RCC 7860 (cell line): Measurements from ENCODE around the gene OCIAD2.
A peak's percentile ranks its signal among the peaks of the same experiment; 100 is the strongest.
"Not testable (repeated sequence)": the region's sequence is repeated elsewhere in the genome, so short reads cannot be mapped to it uniquely, and the experiment has no call there.

Experiments used
- DNase-seq: peaks from one replicate; pipeline ENCODE4 v3.0.0-alpha.2; 2015; ENCODE audit warnings: low spot score
- FAIRE-seq: peaks from 2 replicates; lab custom pipeline; 2012; peaks lifted over from hg19 to GRCh38; lab: Jason Lieb, UNC

OCIAD2 gene

DNA sequence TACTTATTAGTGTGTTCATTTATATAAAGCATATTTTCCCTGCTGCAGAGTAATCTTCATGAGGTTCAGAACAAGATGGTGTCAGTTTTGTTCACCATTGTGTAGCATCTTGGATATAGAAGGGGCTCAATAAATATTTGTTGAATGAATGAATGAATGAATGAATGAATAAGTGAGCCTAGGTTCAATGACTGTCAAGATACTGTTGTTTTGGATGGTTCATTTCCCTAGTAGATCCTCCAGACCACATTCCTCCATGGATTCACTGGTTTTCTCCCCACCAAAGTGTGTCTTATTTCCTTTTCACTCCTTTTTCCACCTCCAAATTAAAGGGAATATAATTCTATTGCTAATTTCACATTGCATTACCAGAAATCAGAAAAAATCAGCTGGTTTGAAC is 2.1 kb upstream of the OCIAD2 start:
- FAIRE-seq (no peak), DNase-seq (no peak)

DNA sequence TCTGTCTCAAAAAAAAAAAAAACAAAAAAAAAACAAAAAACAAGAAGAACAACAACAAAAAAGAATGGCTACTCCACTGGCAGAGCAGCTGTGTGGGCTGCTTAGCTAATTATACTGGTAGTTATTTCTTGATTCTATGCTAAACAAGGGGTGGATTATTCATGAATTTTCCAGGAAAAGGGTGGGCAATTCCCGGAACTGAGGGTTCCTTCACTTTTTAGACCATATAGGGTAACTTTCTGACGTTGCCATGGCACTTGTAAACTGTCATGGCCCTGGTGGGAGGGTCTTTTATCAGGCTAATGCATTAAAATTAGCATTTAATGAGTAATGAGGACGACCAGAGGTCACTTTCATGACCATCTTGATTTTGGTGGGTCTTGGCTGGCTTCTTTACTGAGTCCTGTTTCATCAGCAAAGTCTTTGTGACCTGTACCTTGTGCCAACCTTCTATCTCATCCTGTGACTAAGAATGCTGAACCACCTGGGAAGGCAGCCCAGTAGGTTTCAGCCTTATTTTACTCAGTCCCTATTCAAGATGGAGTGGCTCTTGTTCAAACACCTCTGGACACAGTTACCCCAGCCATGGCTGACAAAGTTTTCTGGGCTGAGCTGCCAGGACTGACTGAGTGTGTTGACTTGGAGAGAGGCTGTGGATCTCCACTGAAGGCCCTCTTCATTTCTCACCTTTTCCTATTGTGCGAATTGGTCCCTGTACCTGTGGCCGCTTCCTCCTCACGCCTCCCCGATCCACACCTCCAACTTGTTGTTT is 1.3 kb upstream of the OCIAD2 start:
- FAIRE-seq = no peak
- DNase-seq = no peak

DNA sequence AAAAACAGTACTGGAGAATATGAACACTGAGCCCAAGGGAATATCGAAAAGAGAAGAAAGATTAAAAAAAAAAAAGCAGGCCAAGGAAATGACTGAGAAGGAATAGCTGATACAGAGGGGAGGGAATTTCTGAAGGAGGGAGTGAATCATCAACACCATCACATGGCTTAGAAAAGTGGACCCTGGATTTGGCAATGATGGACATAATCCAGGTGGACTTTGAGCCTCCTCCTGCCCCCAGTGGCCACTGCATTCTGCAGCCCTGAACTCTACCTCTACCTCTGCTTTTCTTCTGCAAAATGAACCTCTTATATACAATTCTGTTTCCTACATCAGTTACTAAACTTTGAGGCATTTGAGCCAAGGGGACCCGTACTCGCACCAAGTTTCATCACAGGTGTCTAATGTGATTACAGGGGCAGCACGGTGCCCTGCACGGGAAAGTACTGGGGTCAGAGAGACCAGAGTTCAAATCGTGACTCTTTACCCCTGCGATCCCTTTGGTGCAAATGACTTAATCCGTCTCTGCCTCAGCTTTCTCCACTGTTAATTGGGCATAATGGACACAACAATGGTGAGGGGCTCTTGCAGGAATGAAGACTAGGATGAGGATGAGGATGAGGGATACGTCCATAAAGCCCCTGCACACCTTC is 1.1 kb downstream of the OCIAD2 start:
- DNase-seq (peak; percentile 68), FAIRE-seq (peak; percentile 88)

DNA sequence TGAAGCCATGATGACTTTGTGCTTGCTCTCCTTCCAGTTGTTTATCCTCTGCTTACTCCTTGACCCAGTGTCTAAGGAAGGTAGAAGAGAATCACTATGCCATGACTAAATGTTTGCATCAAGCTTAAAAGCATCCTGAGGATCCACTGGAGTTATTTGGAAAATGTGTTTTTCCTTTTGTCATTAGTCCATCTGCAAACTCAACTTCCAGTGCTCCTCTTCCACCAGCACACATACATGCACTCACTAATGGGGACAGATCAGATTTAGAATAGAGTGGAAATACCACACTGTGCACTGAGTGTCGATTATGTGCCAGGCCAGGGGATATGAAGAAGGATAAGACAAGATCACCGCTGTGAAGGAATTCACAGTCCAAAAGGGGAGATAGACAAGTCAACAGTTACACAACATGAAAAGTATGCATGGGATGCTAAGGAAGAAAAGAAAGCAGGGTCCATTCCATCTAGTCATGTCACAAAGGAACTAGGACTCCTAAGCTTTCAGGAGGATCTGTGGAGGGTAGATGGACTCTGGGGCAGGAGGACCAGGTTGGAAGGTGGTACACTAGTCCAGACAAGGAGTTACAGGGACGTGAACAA is 1.9 kb downstream of the OCIAD2 start:
- FAIRE-seq (no peak), DNase-seq (no peak)

DNA sequence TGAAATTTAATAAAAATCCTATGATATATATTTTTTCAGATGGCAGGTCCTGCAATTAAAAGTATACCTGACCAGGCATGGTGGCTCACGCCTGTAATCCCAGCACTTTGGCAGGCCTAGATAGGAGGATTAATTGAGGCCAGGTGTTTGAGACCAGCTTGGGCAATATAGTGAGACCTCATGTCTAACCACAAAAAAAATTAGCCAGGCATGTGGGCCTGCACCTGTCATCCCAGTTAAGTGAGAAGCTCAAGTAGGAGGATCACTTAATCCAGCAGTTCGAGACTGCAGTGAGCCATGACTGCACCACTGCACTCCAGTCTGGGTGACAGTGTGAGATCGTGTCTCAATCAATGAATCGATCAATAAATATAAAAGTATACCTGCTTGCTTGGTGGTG is 2.5 kb downstream of the OCIAD2 start:
- FAIRE-seq = no peak
- DNase-seq = no peak

DNA sequence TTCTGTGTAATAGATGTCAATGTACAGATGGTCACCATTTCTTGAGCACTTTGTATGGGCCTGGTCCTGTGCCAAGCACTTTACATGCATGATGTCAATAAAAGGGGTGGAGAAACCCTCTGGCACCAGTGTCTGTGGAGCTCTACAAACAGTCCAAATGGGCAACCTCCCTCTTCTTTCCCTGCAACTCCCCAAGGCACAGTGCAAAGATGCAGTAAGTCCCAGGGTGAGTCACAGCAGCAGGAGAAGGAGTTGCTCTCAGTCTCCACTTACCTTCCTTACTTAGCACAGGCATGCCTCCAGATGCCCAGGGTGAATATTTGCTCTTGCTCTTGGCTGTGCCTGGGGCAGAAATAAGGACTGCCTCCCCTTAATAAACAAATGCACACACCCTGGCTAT is 4.3 kb downstream of the OCIAD2 start:
- DNase-seq (no peak), FAIRE-seq (no peak)

DNA sequence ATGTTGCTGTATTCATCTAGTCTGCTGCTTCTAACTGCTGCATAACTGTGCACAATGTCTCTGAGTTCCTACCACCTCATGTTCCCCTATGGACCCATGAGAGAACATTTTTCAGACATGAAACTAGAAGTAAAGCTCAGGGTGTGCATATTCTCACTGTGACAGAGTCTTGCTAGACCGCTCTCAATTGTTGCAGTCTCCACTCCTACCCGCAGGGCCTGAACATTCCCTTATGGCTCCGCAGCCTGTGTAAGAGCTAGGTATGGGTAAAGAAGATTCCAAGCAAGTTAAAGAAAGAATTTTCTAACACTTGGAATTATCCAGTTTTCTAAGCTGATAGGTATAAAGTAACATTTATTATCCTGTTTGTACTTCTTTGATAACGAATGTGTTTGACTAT is 5.4 kb downstream of the OCIAD2 start:
- FAIRE-seq (no peak), DNase-seq (no peak)

DNA sequence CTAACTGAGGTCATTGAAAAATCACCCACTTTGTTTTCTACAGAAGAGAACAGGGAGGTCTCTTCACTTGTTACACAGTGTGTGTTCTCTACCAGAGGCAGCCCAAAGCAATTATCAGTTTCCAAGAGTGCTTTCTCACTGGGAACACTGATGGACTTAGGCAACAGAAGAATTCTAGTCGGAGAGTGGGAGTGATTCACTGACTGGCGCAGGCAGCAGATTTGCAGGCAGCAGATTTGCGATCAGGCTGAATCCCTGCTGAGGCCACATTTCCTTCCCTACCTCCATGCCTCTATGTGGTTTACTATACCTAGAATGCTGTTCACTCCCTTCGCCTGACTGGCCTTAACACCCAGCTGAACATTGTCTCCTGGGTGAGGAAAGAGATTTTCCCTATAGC is 6.6 kb downstream of the OCIAD2 start:
- no peak for FAIRE-seq
- DNase-seq = no peak

DNA sequence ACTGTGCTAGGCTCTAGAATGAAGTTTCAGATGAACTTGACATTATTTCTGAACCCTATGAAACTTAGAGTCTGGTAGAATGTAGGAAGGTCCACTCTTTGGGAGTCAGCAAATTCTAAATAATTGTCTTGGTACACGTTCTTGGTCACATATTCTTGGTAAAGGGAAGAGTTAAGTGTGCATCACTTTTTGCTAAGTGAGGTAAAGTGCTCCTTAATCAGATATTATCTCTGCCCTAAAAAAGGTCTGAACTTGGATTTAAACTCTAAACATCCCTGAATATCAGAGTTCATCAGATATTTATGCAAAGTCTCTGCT is 7.2 kb downstream of the OCIAD2 start:
- DNase-seq (no peak), FAIRE-seq (no peak)

DNA sequence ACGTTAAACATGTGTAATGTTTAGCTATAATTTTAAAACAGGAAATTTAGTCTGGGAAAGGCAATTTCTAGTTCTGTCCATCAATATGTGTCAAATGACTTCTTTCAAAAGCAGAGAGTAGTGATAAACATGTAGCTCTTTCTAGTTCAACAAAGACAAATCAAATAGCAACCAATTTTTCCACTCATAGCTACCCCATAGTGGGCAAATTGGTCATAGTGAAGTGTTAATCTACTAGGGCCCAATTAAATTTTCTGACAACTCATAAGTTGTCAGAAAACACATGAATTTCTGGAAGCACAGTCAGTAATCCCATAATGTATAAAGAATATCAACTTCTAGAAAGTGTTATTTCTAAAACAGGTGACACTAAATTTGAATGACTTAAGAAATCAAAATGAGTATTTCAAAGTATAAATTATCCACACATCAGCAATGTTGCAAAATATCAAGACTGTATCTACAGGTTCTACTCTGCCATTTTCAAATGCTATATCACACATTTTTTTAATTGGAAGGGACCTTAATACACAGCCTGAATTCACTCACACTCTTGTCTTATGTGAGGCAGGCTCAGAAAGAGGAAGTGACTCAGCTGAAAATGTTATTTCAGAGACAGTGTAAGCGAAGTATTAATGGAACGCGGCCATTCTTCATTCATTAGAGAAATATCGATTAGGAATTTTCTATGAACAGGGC is 7.7 kb downstream of the OCIAD2 start:
- no peak for FAIRE-seq
- no peak for DNase-seq

DNA sequence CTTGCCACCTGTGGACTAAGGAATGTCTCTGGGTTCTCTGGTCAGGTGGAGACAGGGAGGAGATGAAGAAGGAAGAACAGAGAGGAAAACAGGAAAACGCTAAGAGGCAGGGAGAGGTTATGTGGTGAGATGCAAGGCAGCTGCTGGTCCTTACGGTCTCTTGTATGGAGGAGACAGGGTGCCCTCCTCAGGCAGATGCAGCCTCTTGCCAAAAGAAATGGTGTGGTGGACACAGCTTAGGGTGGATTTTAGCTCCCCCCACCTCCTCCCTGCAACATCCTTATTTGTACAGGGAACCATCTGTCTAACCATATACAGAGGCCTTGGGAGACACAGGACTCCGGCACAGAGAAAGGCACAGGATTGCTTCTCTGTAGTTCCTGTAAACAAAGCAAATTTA is 9.7 kb downstream of the OCIAD2 start:
- DNase-seq (no peak), FAIRE-seq (no peak)

DNA sequence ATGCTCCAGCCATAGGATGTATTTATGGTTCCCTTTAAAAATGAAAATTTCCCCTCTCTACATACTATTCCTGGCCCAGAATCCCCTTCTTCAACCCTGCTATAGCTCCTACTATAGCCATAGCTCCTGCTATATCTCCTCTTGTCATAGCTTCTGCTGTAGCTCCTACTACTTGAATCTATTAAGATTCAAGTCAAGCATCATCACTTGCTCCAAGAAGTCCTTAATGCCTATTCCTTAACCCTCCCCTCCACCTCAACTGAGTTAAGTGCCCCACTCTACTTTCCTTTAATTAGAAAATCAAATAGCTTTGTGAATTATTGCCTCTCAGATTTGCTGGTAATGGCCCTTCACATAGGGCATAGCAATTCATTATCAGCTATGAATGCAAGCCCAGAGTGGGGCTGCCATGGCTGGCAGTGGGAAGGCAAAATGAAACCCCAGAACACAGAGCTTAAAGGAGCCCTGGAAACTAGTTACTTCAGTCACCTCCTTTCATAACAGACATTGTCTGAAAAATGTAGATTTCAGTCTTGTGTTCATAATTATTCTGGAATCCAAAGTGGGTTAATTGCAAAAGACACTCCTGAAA is 15.4 kb downstream of the OCIAD2 start:
- no peak for FAIRE-seq
- no peak for DNase-seq

DNA sequence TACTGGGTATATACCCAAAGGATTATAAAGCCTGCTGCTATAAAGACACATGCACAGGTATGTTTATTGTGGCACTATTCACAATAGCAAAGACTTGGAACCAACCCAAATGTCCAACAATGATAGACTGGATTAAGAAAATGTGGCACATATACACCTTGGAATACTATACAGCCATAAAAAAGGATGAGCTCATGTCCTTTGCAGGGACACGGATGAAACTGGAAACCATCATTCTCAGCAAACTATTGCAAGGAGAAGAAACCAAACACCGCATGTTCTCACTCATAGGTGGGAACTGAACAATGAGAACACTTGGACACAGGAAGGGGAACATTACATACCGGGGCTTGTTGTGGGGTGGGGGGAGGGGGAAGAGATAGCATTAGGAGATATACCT is 16.8 kb downstream of the OCIAD2 start:
- DNase-seq, FAIRE-seq: not testable (repeated sequence)

DNA sequence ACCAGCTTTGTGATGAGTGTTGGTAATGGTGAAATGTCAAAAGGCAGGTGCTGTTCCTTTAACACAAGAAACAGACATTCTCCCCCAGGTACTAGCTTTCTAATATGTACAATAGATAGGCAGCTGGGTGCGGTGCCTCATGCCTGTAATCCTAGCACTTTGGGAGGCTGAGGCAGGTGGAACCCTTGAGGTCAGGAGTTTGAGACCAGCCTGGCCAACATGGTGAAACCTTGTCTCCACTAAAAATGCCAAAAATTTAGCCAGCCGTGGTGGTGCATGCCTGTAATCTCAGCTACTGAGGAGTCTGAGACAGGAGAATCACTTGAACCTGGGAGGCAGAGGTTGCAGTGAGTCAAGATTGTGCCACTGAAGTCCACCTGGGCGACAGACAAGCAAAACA is 24.9 kb downstream of the OCIAD2 start:
- not testable (repeated sequence) for FAIRE-seq, DNase-seq

DNA sequence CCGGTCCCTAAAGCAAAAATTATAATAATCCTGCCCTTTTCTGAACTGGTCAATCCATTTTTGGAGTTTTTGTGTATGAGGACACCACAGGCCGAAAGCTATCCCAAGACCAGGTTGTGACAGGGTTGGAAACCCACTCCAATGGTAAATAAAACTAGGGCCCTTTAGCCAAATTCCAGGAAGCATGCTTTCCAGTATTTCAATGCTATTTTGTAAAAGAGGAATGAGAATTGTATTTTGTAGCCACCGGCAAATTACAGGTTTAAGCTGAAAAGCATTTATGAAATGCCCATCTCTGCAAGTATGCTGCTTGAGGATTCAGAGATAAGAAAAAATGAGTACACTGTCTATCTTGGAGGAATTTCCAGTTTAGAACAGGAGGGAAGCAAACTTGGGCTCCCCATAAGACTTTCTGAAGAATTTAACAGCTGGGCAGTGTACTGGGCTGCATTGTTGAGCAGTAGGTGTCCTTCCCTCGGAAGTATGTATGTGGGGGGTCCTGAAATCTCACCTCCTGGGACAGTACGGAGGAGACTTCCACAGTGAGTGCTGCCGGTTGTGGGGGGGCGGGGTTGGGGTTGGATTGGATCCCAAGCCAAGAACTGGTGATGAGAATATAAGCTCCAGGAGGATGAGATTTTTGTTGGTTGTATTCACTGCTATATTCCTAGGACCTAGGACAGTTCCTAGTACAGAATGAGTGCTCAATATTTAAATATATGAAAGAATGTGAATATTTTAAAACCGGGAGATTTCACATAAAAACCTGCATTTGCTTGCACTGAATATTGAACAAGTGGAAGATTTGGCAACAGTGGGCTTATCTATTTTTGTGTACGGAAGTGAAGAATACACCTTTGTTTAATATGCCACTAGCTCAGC is 26.8 kb downstream of the OCIAD2 start:
- FAIRE-seq (no peak), DNase-seq (no peak)

DNA sequence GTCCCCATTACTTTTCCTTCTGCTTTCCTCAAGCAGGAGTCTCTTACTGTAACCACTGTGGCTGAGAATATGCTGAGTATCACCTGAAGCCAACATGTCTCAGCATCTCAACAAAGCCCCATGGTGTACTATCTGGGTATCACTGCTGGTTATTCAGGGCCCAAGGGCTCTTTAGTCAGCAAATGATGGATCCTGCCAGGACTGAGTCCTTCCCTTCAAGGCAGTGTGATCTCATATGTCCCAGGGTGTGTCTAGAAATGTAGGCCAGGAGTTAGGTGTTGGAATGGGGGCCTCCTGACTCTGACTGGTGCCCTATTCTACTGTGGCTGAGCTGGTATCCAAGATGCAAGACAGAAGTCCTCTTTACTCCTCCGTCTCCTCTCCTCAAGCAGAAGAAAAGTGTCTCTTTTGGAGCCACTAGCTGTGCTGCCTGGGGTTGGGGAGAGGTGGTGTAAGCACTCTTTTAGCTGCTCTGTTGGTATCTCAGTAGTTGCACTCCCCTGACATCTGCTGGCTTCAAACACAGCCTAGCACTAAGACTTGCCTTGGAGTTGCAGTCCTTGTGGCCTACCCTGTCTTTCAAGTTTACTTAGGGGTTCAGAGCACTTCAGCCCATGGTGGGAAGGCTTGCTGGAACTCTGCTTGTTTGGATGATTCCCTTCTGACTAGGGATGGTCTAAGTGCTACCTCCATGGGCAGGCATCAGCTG is 28.6 kb downstream of the OCIAD2 start:
- FAIRE-seq (no peak), DNase-seq (no peak)

DNA sequence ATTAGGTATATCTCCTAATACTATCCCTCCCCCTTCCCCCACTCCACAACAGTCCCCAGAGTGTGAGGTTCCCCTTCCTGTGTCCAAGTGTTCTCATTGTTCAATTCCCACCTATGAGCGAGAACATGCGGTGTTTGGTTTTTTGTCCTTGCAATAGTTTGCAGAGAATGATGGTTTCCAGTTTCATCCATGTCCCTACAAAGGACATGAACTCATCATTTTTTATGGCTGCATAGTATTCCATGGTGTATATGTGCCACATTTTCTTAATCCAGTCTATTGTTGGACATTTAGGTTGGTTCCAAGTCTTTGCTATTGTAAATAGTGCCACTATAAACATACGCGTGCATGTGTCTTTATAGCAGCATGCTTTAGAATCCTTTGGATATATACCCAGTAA is 41.9 kb downstream of the OCIAD2 start:
- FAIRE-seq, DNase-seq: not testable (repeated sequence)

DNA sequence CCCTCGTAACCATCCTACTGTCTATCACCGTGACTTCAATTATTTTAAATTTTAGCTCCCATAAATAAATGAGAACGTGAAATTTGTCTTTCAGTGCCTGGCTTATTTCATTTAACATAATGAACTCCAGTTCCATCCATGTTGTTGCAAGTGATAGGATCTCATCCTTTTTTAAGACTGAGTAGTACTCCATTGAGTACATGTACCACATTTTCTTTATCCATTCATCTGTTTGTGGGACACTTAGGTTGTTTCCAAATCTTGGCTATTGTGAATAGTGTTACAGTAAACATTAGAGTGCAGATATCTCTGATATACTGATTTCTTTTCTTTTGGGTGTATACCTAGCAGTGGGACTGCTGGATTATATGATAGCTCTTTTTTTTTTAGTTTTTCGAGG is 42.8 kb downstream of the OCIAD2 start:
- FAIRE-seq (no peak), DNase-seq (no peak)

DNA sequence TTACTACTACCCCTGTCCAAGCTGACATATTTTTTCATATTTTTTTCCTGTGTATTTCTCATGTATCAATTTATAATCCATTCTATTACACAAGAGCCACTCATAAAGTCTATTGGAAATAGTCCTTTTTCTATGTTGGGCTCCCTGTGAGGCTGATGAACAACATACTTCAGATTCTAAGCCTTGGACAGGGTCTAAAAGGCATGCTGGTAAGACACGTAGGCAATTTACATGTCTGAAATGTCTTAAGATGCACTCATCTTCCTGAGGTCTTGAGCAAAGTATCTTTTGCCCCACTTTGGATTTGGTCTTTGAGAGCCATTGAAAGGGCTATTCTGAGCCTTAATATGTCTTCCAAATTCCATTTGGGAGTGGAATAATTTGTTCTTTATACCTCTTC is 43.9 kb downstream of the OCIAD2 start:
- FAIRE-seq (no peak), DNase-seq (no peak)

DNA sequence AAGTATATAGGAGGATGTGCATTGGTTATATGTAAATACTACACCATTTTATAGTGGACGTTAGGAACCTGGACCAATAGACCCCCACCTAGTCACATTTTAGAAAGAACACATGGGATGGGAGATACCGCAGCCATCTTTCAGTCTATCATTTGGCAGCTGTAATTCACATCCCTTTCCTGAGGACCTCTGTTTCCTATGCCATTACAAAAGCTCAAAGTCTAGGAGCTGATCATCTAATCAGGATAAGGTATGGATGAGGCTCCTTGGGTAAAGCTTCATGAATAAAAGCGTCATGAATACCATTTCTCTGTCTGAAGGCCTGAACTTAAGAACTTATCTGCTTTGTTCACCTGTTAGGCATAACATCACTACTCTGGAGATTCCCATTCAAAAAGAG is 44.5 kb downstream of the OCIAD2 start:
- DNase-seq (no peak), FAIRE-seq (no peak)
